ENCODE measurements around the gene OR8G1.
"Not testable (repeated sequence)": the region's sequence is repeated elsewhere in the genome, so short reads cannot be mapped to it uniquely, and the experiment has no call there.

OR8G1 gene

DNA sequence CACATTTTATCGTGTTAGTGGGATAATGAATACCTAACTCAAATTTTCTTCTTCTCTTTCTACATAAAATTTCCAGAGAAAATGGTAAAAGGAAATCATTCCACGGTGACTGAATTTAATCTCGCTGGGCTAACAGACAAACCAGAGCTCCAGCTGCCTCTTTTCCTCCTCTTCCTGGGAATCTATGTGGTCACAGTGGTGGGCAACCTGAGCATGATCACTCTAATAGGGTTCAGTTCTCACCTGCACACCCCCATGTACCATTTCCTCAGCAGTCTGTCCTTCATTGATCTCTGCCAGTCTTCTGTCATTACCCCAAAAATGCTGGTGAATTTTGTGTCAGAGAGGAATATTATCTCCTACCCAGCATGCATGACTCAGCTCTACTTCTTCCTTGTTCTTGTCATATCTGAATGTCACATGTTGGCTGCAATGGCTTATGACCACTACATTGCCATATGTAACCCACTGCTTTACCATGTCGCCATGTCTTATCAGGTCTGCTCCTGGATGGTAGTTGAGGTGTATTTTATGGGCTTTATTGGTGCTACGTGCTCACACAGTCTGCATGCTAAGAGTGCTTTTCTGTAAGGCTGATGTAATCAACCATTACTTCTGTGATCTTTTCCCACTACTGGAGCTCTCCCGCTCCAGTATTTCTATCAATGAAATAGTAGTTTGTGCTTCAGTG lies 33.6 kb upstream of the OR8G1 start:
- Histone ChIP-seq H3K9ac (ENCODE audit: low read depth, low read length) (no peak overlapping the region), H3K27me3 (ENCODE audit: control insufficient read depth, insufficient read depth, low read length) (peaks cover 3% of the 10 kb centered on the region), H3K9me3 (replicated peaks; ENCODE audit: low read length) (no peaks in the 10 kb centered on the region), H3K4me1 (ENCODE audit: control insufficient read depth, insufficient read depth, low read length) (no peaks in the 10 kb centered on the region), H3K4me2 (ENCODE audit: low read length) (no peak overlapping the region), H3K4me3 (ENCODE audit: low read length) (no peak overlapping the region), H3K36me3 (ENCODE audit: insufficient read depth, low read length) (no peaks in the 10 kb centered on the region)

DNA sequence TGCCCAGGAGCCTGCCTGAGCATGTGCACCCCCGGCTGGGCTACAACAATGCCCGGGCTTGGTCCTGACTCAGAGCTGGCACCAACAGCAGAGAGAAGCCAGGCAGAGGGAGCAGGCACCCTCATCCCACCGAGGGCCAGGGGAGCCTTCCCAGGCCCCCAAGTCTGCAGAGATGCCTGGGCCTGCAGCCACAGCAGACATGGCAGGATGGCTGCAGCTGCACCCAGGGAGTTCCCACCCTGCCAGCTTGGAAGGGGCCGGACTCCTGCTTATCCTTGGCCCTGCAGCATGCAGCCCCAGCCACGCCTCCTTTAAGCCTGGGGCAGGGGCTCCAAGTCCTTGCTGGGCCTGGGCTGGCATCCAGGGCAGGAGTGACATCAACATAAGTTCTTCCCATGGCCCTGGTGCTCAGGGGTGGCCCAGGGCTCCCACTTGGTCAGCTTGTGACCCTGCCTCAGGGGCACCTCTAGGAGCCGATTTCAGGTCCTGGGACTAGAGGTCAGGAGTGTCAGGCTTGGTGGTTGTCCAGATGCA lies 31.0 kb upstream of the OR8G1 start:
- H3K9ac ChIP-seq (ENCODE audit: low read depth, low read length) = no peak overlapping the region
- no peaks in the 10 kb centered on the region for H3K36me3 ChIP-seq (ENCODE audit: insufficient read depth, low read length)

DNA sequence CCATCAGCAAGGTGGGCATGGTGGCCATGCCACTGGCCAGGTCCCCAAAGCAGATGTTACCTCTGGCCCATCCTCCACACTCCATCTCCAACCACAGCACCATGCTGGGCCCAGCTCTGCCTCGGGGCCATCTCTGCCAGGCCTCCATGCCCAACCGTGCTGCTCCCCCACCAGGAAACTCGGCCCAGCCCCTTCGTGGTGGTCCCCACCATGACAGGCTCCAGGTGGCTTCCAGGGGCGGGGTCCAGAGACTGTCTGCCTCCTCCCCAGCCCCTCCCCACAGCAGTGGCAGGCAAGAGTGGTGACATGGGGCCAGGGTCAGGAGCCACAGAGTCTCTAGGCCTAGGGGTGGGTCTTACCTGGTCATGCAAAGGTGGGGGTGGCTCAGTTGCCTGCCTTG lies 30.5 kb upstream of the OR8G1 start:
- no peaks in the 10 kb centered on the region for H3K9me3 ChIP-seq (replicated peaks; ENCODE audit: low read length)
- no peak overlapping the region for H3K4me3 ChIP-seq (ENCODE audit: low read length)
- H3K9ac ChIP-seq (ENCODE audit: low read depth, low read length) = no peak overlapping the region
- no peak overlapping the region for H3K4me2 ChIP-seq (ENCODE audit: low read length)
- no peaks in the 10 kb centered on the region for H3K4me1 ChIP-seq (ENCODE audit: control insufficient read depth, insufficient read depth, low read length)
- H3K36me3 ChIP-seq (ENCODE audit: insufficient read depth, low read length) = no peaks in the 10 kb centered on the region
- no peaks in the 10 kb centered on the region for H3K27me3 ChIP-seq (ENCODE audit: control insufficient read depth, insufficient read depth, low read length)

More for the DNA sequence above, 31.0 kb upstream of the OR8G1 start:
- no peaks in the 10 kb centered on the region for H3K4me1 ChIP-seq (ENCODE audit: control insufficient read depth, insufficient read depth, low read length)
- no peaks in the 10 kb centered on the region for H3K9me3 ChIP-seq (replicated peaks; ENCODE audit: low read length)
- no peaks in the 10 kb centered on the region for H3K27me3 ChIP-seq (ENCODE audit: control insufficient read depth, insufficient read depth, low read length)
- no peak overlapping the region for H3K4me2 ChIP-seq (ENCODE audit: low read length)
- H3K4me3 ChIP-seq (ENCODE audit: low read length) = no peak overlapping the region

DNA sequence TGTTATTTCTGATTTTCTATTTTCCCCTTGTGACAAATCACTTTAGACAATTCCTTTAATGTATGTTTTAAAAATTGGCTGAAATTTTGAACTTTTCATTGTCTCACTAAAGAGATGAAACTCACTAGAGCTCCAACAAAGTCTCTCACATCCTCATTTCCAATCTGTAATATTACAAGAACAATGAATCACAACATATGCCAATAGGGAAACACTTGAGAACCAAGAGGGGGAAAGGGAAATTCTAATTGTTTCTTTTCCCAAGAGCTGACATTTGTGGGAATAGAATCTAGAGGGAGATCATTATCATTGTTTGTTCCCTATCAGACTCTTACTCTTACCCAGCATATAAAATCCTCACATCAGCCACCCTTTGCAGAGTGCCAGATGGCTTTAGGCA lies 29.6 kb upstream of the OR8G1 start:
- Histone ChIP-seq H3K36me3 (ENCODE audit: insufficient read depth, low read length) (no peaks in the 10 kb centered on the region), H3K9ac (ENCODE audit: low read depth, low read length) (no peak overlapping the region), H3K4me1 (ENCODE audit: control insufficient read depth, insufficient read depth, low read length) (no peaks in the 10 kb centered on the region), H3K4me3 (ENCODE audit: low read length) (no peak overlapping the region), H3K4me2 (ENCODE audit: low read length) (no peak overlapping the region), H3K9me3 (replicated peaks; ENCODE audit: low read length) (no peaks in the 10 kb centered on the region), H3K27me3 (ENCODE audit: control insufficient read depth, insufficient read depth, low read length) (no peaks in the 10 kb centered on the region)

DNA sequence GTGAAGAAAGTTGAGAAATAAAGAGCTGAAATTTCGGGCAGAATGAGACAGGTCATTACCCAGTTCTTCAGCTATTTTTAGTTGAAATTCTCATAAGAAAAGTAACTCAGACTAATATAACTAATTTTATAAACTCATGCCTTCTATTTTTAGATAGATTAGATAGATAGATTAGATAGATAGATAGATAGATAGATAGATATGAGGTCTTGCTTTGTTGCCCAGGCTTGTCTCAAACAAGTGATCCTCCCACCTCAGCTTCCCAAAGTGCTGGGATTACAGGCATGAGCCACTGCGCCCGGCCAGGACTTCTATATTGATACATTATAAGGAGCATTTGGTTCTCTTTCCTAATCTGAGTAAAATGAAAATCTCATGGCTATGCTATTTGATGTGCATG lies 26.9 kb upstream of the OR8G1 start:
- no peaks in the 10 kb centered on the region for H3K9me3 ChIP-seq (replicated peaks; ENCODE audit: low read length)
- H3K9ac ChIP-seq (ENCODE audit: low read depth, low read length) = no peak overlapping the region
- no peak overlapping the region for H3K4me3 ChIP-seq (ENCODE audit: low read length)
- no peaks in the 10 kb centered on the region for H3K36me3 ChIP-seq (ENCODE audit: insufficient read depth, low read length)
- H3K27me3 ChIP-seq (ENCODE audit: control insufficient read depth, insufficient read depth, low read length) = no peaks in the 10 kb centered on the region
- no peaks in the 10 kb centered on the region for H3K4me1 ChIP-seq (ENCODE audit: control insufficient read depth, insufficient read depth, low read length)
- no peak overlapping the region for H3K4me2 ChIP-seq (ENCODE audit: low read length)

DNA sequence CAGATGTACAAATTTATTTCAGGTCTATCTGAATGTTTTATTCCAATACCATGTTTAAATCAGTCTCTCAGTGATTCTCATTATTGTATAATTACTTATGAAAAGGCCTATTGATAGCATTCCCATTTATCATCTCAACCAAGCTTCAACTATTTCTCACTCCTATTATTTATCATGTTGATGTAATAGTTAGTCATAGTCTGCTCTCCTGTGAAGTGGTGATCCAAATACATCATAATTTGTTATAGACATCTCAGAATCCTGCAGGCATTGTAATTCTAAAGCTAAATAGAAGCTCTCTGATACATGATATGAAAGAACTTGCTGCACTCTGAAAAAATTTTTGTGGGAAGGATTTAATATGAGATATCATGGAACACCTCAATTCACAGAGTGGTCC lies 21.8 kb upstream of the OR8G1 start:
- no peaks in the 10 kb centered on the region for H3K9me3 ChIP-seq (replicated peaks; ENCODE audit: low read length)
- H3K4me2 ChIP-seq (ENCODE audit: low read length) = no peak overlapping the region
- H3K36me3 ChIP-seq (ENCODE audit: insufficient read depth, low read length) = no peaks in the 10 kb centered on the region

DNA sequence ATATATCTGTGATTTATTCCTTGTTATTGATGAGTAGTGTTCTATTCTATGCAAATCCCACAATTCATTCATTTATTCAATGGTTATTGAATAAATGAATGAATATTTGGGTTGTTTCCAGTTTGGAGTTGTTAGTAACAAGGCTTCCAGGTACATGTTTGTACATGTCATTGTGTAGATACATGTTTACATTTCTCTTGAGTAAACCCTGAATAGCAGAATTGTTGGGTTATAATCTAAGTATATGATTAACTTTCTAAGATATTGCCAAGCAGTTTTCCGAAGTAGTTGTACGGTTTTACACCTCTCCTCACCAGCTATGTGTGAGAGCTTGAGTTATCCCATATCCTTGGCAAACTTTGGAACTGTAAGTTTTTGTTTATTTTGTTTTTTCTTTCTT lies 18.5 kb upstream of the OR8G1 start:
- H3K9me3 ChIP-seq (replicated peaks; ENCODE audit: low read length) = no peaks in the 10 kb centered on the region
- no peaks in the 10 kb centered on the region for H3K36me3 ChIP-seq (ENCODE audit: insufficient read depth, low read length)
- no peaks in the 10 kb centered on the region for H3K4me1 ChIP-seq (ENCODE audit: control insufficient read depth, insufficient read depth, low read length)
- H3K4me3 ChIP-seq (ENCODE audit: low read length) = no peak overlapping the region
- H3K9ac ChIP-seq (ENCODE audit: low read depth, low read length) = no peak overlapping the region
- H3K4me2 ChIP-seq (ENCODE audit: low read length) = no peak overlapping the region
- no peaks in the 10 kb centered on the region for H3K27me3 ChIP-seq (ENCODE audit: control insufficient read depth, insufficient read depth, low read length)

More for the DNA sequence above, 21.8 kb upstream of the OR8G1 start:
- no peak overlapping the region for H3K4me3 ChIP-seq (ENCODE audit: low read length)
- no peaks in the 10 kb centered on the region for H3K27me3 ChIP-seq (ENCODE audit: control insufficient read depth, insufficient read depth, low read length)
- H3K4me1 ChIP-seq (ENCODE audit: control insufficient read depth, insufficient read depth, low read length) = no peaks in the 10 kb centered on the region
- H3K9ac ChIP-seq (ENCODE audit: low read depth, low read length) = no peak overlapping the region

DNA sequence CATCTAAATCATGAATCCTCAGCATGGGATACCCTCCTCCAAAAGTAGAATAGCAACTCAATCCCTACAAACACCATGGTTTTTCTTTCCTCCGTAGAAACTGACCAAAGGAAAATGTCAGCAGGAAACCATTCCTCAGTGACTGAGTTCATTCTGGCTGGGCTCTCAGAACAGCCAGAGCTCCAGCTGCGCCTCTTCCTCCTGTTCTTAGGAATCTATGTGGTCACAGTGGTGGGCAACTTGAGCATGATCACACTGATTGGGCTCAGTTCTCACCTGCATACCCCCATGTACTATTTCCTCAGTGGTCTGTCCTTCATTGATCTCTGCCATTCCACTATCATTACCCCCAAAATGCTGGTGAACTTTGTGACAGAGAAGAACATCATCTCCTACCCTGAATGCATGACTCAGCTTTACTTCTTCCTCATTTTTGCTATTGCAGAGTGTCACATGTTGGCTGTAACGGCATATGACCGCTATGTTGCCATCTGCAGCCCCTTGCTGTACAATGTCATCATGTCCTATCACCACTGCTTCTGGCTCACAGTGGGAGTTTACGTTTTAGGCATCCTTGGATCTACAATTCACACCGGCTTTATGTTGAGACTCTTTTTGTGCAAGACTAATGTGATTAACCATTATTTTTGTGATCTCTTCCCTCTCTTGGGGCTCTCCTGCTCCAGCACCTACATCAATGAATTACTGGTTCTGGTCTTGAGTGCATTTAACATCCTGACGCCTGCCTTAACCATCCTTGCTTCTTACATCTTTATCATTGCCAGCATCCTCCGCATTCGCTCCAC lies 16.1 kb upstream of the OR8G1 start:
- not testable (repeated sequence) for H3K36me3 ChIP-seq (ENCODE audit: insufficient read depth, low read length); H3K4me1 ChIP-seq (ENCODE audit: control insufficient read depth, insufficient read depth, low read length)

DNA sequence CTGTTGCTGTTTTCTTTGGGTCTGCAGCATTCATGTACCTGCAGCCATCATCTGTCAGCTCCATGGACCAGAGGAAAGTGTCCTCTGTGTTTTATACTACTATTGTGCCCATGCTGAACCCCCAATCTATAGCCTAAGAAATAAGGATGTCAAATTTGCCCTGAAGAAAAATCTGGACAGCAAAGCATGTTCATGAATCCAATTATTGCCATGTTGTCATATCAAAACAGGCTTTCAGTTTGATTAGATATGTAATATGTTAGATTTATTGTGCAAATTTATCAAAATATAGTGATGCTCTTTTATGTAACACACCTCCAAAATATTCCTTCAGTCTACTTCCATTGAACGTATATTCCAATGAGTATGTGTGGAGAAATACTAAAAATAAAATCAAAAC lies 15.4 kb upstream of the OR8G1 start:
- Histone ChIP-seq H3K9me3 (replicated peaks; ENCODE audit: low read length) (no peaks in the 10 kb centered on the region), H3K4me3 (ENCODE audit: low read length) (no peak overlapping the region), H3K36me3 (ENCODE audit: insufficient read depth, low read length) (no peaks in the 10 kb centered on the region), H3K27me3 (ENCODE audit: control insufficient read depth, insufficient read depth, low read length) (no peaks in the 10 kb centered on the region), H3K9ac (ENCODE audit: low read depth, low read length) (no peak overlapping the region), H3K4me1 (ENCODE audit: control insufficient read depth, insufficient read depth, low read length) (no peaks in the 10 kb centered on the region), H3K4me2 (ENCODE audit: low read length) (no peak overlapping the region)

More for the DNA sequence above, 16.1 kb upstream of the OR8G1 start:
- H3K4me3 ChIP-seq (ENCODE audit: low read length); H3K9ac ChIP-seq (ENCODE audit: low read depth, low read length); H3K9me3 ChIP-seq (replicated peaks; ENCODE audit: low read length); H3K4me2 ChIP-seq (ENCODE audit: low read length); H3K27me3 ChIP-seq (ENCODE audit: control insufficient read depth, insufficient read depth, low read length): not testable (repeated sequence)

DNA sequence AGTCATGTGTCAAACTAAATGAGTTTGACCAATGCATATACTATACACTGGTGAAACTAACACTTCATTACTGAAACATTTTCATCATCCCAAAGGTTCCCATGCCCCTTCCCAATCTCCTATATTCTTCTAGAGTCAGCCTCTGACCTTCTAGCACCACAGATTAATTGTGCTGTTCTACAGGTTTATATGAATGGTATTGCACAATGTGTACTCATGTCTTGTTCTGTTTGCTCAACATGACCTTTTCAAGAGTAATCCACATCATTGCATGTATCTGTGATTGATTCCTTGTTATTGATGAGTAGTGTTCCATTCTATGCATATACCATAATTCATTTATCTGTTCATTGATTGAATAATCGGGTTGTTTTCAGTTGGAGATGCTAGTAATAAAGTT lies 7.5 kb upstream of the OR8G1 start:
- Histone ChIP-seq H3K4me3 (ENCODE audit: low read length) (no peak overlapping the region), H3K9ac (ENCODE audit: low read depth, low read length) (no peak overlapping the region), H3K36me3 (ENCODE audit: insufficient read depth, low read length) (no peaks in the 10 kb centered on the region), H3K4me1 (ENCODE audit: control insufficient read depth, insufficient read depth, low read length) (no peaks in the 10 kb centered on the region), H3K4me2 (ENCODE audit: low read length) (no peak overlapping the region), H3K9me3 (replicated peaks; ENCODE audit: low read length) (no peaks in the 10 kb centered on the region), H3K27me3 (ENCODE audit: control insufficient read depth, insufficient read depth, low read length) (peaks cover 3% of the 10 kb centered on the region)

DNA sequence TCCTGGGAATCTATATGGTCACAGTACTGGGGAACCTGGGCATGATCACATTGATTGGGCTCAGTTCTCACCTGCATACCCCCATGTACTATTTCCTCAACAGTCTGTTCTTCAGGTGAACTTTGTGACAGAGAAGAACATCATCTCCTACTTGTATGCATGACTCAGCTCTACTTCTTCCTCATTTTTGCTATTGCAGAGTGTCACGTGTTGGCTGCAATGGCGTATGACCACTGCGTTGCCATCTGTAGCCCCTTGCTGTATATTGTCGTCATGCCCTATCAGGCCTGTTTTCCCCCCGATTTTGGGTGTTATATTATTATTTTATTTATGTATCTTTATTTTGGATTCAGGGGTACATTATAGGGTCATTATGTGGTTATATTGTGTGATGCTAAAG lies 2.4 kb upstream of the OR8G1 start:
- Histone ChIP-seq H3K4me2 (ENCODE audit: low read length) (no peak overlapping the region), H3K4me1 (ENCODE audit: control insufficient read depth, insufficient read depth, low read length) (no peaks in the 10 kb centered on the region), H3K9ac (ENCODE audit: low read depth, low read length) (no peak overlapping the region), H3K27me3 (ENCODE audit: control insufficient read depth, insufficient read depth, low read length) (no peaks in the 10 kb centered on the region), H3K9me3 (replicated peaks; ENCODE audit: low read length) (no peaks in the 10 kb centered on the region), H3K4me3 (ENCODE audit: low read length) (no peak overlapping the region), H3K36me3 (ENCODE audit: insufficient read depth, low read length) (no peaks in the 10 kb centered on the region)

DNA sequence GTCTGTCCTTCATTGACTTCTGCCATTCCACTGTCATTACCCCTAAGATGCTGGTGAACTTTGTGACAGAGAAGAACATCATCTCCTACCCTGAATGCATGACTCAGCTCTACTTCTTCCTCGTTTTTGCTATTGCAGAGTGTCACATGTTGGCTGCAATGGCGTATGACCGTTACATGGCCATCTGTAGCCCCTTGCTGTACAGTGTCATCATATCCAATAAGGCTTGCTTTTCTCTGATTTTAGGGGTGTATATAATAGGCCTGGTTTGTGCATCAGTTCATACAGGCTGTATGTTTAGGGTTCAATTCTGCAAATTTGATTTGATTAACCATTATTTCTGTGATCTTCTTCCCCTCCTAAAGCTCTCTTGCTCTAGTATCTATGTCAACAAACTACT lies 9.0 kb downstream of the OR8G1 start:
- not testable (repeated sequence) for H3K36me3 ChIP-seq (ENCODE audit: insufficient read depth, low read length); H3K9ac ChIP-seq (ENCODE audit: low read depth, low read length); H3K4me3 ChIP-seq (ENCODE audit: low read length); H3K4me2 ChIP-seq (ENCODE audit: low read length); H3K27me3 ChIP-seq (ENCODE audit: control insufficient read depth, insufficient read depth, low read length); H3K4me1 ChIP-seq (ENCODE audit: control insufficient read depth, insufficient read depth, low read length); H3K9me3 ChIP-seq (replicated peaks; ENCODE audit: low read length)

Measured in skeletal muscle satellite cell (primary cell).